GM10847 (cell line): ENCODE measurements around the gene VWA3B.

ENCODE experiments used
- POLR2A ChIP-seq: IDR thresholded peaks from 2 replicates; pipeline ENCODE4 v1.6.1; 2011; ENCODE audit not compliant: insufficient read length; ENCODE audit errors: extremely low read depth

VWA3B gene, protein sequence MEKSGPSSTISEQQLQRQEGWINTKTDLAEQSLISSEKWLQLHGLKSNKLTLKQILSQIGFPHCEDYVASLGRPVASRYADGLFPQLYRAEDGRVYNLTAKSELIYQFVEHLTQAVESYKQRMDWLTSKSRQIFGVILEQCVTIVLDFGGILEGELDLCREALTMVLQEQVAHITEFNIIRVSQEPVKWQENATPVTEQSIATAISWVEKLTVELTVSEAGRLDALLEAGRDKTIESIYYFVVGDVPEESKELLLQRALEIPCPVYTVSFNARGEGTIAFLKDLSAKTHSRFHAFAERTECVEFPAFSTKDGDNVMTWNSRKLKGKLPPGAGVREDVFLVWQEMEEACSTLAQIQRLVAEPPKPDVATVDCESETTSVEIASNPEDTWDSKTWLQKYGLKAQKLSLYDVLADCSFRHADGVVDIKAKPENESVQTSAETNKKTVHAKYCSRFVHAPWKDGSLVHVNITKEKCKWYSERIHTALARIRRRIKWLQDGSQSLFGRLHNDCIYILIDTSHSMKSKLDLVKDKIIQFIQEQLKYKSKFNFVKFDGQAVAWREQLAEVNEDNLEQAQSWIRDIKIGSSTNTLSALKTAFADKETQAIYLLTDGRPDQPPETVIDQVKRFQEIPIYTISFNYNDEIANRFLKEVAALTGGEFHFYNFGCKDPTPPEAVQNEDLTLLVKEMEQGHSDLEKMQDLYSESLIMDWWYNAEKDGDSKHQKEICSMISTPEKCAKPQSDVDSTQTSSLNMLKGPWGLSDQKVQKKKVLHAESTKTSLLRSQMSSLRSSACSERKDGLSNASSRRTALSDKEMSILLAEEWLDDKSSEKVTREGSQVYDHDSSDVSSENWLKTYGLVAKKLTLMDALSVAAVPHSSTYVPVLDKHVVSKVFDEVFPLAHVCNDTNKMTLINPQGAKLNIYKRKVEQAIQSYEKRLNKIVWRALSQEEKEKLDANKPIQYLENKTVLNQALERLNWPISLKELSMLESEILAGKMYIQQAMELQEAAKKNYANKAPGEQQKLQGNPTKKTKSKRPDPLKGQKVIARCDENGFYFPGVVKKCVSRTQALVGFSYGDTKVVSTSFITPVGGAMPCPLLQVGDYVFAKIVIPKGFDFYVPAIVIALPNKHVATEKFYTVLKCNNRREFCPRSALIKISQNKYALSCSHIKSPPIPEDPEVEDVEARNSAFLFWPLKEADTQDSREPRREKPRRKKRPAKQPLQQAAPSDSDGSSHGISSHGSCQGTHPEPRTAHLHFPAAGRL (N-terminal part only)

DNA sequence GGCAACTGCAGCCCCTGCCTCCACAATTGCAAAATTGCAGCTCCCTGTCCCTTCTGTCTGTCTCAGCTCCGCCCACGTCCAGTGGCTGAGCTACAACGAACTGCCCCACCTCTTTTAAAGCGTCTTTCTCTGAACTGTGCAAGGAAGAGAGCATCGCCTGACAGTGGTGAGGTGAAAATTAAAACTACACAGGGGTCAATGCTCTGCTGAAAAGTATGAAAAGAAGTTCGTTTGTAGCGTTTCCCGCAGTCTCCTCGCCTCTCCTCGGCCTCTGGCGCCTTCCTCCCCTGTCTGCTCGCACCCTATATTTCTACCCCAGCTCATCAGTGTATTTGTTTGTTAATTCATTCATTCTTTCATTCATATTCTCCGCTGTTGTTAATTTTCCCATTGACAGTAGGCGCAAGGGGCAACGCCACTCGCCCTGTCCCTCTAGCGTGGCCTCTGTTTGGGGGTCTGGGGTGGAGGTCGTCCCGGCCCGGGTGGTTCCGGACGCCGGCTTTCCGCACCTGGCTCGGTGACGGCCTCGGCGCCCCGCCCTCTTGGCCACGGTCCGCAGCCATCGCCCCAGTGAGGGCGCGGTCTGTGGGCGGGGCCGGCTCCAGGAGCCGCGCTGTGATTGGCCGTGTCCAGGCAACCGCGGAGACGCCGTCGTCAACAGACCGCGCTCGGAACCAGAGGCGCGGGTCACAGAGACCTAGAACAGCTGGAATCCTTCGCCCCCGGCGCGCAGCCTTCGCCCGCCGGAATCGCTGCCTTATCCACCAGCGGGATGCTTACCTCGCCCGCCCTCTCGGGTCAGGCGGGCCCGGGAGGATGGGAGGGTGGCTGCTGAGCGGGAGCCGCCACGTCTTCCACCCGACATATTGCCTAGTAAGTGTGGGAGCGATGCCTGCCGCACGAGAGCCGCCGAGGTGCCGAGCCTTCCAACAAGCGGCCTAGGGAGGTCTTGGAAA lies at the start of gene VWA3B:
TSS of gene VWA3B (plus strand) at position 677 of the 956 bp plus-strand sequence. CDS start 5,926 bp downstream, outside the sequence.
- TF ChIP-seq POLR2A = no peak

DNA sequence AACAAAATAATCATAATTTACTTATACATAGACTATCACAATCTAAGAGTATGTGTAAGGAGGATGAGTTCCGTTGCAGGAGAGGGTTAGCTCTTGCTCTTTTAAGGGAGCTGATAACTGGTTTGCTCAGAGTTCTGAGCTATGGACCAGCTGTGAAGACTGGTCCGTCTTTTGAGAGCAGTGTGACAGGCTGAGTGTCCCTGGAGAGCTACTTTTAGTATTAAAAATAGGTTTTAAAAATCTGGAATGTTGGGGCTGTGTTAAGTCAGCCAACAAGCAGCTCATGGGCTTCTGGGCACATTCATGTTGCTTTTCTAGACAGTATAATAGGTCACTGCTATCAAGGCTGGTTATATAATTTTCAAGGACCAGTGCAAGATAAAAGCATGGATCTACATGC lies 49.8 kb upstream of the VWA3B start:
- no peak for TF ChIP-seq POLR2A

DNA sequence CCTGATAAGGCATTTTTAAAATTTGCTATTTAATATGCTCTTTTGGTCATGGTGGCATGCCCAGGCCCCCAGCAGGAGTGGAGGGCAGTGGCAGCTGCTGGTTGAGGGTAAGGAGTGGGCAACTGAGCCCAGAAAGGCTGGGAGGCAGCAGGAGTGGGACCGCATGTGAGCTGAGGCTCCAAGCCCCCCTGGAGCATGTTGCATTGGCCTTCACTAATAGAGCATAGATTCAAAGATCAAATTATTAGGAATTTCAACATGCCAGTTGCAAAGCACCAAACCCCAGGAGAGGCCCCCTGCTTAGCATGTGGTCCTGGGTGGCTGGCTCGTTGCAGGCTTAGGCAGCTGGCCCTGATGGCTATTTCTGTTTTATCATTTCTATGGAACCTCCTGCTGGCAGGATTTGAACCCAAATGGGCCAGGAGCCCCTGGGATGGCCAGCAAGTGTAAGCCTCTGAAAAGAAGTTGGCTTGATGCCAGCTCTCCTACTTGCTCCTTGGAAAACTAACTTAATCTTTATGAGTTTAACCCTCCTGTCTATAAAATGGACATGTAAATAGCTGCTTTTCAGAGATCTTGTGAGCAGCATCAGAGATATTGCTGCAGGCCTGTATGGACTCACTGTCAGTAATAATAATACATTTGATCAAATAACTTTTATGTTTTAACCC lies 49.2 kb upstream of the VWA3B start:
- no peak for TF ChIP-seq POLR2A

DNA sequence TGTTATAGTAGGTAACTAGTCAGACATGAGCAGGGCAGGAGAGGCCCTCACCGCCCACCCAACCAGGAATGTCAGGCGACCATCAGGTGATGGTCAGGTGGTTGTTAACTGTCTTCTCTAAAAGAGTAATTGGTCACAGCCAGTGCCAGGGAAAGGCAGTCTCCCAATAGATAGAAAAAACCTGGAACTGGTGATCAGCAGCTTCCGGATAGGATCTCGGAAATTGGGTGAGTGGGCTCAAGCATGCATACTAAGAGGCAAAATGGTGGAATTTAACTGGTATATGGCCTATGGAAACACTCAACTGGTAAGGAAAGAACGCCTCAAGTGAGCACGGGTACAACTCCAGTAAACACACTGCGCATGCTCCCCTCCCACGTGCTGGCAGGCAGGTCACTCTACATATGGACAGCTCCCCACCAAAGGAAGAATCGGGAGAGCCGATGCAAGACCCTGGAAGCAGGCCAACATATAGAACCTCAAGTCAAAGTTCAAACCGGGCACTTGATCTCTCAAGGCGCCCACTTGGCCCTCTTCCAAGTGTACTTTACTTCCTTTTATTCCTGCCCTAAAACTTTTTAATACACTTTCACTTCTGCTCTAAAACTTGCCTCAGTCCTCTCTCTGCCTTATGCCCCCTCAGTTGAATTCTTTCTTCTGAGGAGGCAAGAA lies 47.7 kb upstream of the VWA3B start:
- TF ChIP-seq POLR2A = no peak

DNA sequence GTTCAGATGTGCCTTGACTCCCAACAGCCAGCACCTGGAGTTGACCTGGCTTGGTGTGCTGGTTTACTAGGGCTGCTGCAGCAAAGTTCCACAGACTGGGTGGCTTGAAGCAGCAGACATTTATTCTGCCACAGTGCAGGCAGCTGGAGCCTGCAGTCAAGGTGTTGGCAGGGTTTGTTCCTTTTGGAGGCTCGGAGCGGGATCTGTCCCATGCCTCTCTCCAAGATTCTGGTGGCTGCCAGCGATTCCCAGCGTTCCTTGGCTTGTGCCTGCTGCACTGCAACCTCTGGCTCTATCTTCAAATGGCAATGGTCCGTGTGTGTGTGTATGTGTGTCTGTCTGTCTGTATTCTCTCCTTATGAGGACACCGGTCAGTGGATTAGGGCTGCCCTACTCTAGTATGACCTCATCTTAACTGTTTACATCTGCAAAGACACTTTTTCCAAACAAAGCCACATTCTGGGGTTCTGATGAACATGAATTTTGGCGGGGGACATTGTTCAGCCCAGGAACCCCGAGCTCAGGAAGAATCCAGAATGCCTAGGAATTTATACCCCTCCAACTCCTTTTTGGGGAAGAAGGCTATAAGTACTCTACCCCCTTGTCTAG lies 46.5 kb upstream of the VWA3B start:
- TF ChIP-seq POLR2A = no peak

DNA sequence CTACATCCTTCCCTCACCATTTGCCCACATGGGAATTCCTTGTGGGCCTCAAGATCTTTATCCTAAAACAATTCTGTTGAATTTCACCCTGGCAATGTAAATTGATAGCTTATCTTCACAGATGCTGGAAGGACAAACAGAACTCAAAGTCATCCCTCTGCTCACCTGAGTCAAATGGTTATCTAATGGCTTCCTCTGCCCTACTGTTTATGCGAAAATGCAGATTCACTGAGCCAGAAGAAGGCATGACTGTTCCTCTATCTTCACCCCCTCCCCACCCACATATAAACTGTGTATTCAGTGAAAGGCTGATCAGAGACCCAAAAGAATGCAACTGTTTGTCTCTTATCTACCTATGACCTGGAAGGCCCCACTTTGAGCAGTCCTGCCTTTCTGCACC lies 43.9 kb upstream of the VWA3B start:
- no peak for TF ChIP-seq POLR2A

DNA sequence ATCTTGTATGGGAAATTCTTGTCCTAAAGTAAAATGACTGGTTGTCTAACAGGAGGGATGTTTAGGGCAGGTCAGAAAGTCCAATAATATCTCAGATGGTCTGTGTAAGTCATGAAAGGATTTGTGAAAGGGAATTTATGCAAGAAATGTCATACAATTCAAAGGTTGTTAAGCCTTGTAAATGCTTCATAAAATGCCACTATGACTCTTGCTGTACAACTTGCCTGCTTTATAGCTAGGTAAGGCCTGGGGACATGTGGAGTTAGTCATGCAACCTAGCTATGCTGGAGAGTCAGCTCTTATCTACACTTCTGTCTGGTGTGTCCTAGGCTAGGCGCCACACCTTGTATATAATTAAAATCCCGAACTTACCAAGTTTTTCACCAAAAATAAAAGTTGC lies 36.9 kb upstream of the VWA3B start:
- TF ChIP-seq POLR2A = no peak

DNA sequence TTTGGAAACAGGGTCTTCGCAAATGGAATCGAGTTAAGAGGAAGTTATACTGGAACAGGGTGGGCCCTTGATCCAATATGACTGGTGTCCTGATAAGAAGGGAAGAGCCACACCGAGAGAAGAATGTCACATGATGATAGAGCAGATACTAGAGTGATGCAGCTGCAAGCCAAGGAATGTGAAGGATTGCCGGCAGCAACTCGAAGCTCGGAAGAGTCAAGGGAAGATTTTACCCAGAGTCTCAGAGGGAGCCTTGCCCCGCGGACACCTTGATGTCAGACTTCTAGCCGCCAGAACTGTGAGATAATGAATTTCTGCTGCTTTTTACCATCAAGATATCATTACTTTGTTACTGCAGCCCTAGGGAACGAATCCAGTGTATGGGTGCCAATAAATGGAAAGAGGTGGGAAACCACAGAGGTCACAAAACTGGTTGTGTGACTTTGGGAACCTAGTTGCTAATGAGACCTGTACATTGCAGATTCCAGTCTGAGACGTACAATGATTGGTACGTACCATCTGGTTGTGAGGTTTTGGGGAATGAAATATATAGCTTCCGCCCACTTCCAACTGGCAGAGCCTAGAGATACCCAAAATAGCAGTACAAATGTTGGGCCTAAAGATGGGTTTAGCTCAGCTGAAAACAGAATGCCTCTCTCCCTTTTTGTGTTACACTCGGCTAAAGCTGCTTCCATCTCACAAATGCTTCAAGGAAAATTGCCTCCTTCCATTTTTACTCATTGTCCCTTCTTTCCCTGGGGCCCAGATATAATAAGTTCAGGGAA lies 28.6 kb upstream of the VWA3B start:
- no peak for TF ChIP-seq POLR2A

DNA sequence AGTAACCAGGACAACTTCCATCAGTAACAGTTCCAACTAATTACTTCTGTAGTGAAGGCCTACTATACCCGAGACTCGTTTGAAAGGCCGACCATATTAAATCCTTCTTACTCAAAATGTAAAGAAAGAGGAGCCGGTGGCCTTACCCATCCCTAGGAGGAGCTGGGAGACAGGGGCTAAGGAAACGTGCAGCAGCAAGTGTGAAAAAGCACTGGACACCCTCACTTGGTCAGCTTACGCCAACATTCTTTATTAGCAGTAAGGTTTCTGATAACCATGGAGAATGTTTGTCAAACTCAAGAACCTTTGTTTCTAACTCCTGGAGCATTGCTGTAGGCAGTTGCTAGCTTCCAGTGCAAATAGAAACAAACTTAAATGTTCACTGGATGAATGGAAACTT lies 26.7 kb upstream of the VWA3B start:
- no peak for TF ChIP-seq POLR2A

DNA sequence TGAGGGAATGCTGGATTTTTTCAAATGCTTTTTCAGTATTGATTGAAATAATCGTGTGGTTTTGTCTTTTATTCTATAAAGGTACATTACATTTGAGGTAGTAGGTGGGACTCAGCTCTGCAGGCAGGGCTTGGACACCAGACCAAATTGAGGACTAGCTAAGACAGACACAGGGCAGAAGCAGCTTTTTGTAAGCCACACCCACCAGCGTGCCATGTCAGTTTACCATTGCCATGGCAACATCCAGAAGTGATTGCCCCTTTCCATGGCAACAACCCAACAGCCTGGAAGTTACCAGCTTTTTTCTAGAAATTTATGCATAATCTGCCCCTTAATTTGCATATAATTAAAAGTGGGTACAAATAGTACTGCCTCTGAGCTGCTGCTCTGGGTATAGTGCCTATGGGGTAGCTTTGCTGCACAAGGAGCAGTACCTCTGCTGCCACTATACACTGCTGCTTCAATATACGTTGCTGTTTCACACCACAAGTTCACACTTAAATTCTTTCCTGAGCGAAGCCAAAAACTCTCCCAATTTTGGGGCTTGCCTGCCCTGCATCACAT lies 23.6 kb upstream of the VWA3B start:
- no peak for TF ChIP-seq POLR2A

DNA sequence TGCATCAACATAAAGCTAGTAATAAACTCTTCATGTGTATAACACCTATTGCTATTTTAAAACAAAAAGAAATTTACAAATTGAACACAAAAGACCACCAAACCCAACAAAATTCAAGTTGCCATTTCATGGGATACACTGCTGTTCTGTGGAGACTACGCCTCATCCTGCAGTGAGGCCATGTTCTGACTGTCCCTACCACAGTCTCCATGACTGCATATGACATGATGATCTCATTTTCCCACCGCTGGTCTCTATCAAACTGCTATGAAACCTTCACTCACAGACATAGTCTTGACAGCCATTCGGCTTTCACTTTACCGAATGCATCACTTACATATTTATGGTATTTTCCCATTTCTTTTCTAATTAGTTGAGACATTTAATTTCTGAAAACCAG lies 21.2 kb upstream of the VWA3B start:
- TF ChIP-seq POLR2A = no peak

DNA sequence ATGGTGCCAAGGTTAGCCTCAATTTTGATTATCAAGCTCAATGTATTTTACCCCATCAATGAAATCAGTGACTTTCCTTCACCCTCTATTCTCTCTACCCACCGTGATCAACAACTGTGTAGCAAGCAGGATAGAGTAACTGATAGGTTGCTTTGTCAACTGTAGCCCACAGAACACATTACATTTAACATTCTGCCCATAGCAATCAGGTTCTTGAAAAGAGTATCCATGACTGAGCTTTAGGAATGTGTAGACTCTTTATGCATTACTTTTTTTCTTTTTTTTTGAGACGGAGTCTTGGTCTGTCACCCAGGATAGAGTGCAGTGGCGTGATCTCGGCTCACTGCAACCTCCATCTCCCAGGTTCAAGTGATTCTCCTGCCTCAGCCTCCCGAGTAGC lies 19.8 kb upstream of the VWA3B start:
- no peak for TF ChIP-seq POLR2A
